CD14-positive monocyte (primary cell): ENCODE data around the gene CAMK1G. TPM values are rescaled to one million over a fixed set of nuclear protein-coding genes. Genes with fewer than 3 reads are reported as not detected.

ENCODE experiments used
- DNase-seq, 3 donors: peaks; one replicate each; pipeline ENCODE4 v3.0.0-alpha.2; 2011 to 2022
- H2AFZ ChIP-seq: 2 replicates; pipeline ENCODE4 v1.6.0; 2012; ENCODE audit warnings: mild to moderate bottlenecking, low read depth, low read length, inconsistent platforms; ENCODE audit not compliant: insufficient read depth, poor library complexity, severe bottlenecking
- H3K27ac ChIP-seq, 2 donors: 1 replicate in 1 of 2; 2 replicates in 1 of 2; pipeline ENCODE4 v1.5.1; 2012 to 2013; ENCODE audit warnings: low read length in 2 of 2, control low read depth in 1 of 2, inconsistent platforms in 1 of 2, low read depth in 1 of 2, mild to moderate bottlenecking in 1 of 2
- H3K27me3 ChIP-seq, 2 donors: one replicate each; pipeline versions ENCODE4 v1.6.0 to v1.6.1; 2011 to 2013; ENCODE audit warnings: low read length in 2 of 2; ENCODE audit not compliant: control insufficient read depth in 2 of 2, insufficient read depth in 2 of 2
- H3K36me3 ChIP-seq, 2 donors: replicated peaks in 1 of 2; 1 replicate in 1 of 2; 2 replicates in 1 of 2; pipeline versions ENCODE4 v1.5.1 to v1.6.1; 2012 to 2013; ENCODE audit warnings: low read length in 2 of 2, control low read depth in 1 of 2, inconsistent platforms in 1 of 2, mild to moderate bottlenecking in 1 of 2; ENCODE audit not compliant: insufficient read depth in 2 of 2, control insufficient read depth in 1 of 2
- H3K4me1 ChIP-seq, 2 donors: 1 replicate in 1 of 2; 2 replicates in 1 of 2; pipeline versions ENCODE4 v1.5.1 to v1.6.1; 2012 to 2013; ENCODE audit warnings: low read length in 2 of 2, control low read depth in 1 of 2, inconsistent platforms in 1 of 2, mild to moderate bottlenecking in 1 of 2, moderate library complexity in 1 of 2; ENCODE audit not compliant: insufficient read depth in 2 of 2, control insufficient read depth in 1 of 2
- H3K4me2 ChIP-seq: replicated peaks from 2 replicates; pipeline ENCODE3; 2012; ENCODE audit warnings: low read length, moderate library complexity, mild to moderate bottlenecking; ENCODE audit not compliant: poor library complexity, severe bottlenecking; ENCODE audit errors: extremely low read depth
- H3K4me3 ChIP-seq, 3 experiments: fragments of 200-600 bp in 1 of 3; sonication (generic) in 1 of 3; replicated peaks in 1 of 3; 1 replicate in 2 of 3; 2 replicates in 1 of 3; pipeline ENCODE4 v1.5.1; 2011 to 2013; ENCODE audit warnings: low read length in 3 of 3, mild to moderate bottlenecking in 3 of 3, control low read depth in 2 of 3, low read depth in 2 of 3, inconsistent platforms in 1 of 3, moderate library complexity in 1 of 3
- H3K79me2 ChIP-seq: 2 replicates; pipeline ENCODE4 v1.6.0; 2012; ENCODE audit warnings: mild to moderate bottlenecking, control low read depth, inconsistent platforms, low read length, moderate library complexity; ENCODE audit not compliant: insufficient read depth
- H3K9ac ChIP-seq: 2 replicates; pipeline ENCODE4 v1.6.0; 2017; ENCODE audit warnings: low read length, mild to moderate bottlenecking; ENCODE audit not compliant: insufficient read depth, poor library complexity, severe bottlenecking
- H3K9me3 ChIP-seq, 2 donors: replicated peaks in 1 of 2; 1 replicate in 1 of 2; 2 replicates in 1 of 2; pipeline versions ENCODE4 v1.5.1 to v1.6.1; 2012 to 2013; ENCODE audit warnings: low read length in 2 of 2, control low read depth in 1 of 2; ENCODE audit not compliant: control insufficient read depth in 1 of 2, insufficient read depth in 1 of 2
- H4K20me1 ChIP-seq: 2 replicates; pipeline ENCODE4 v1.6.0; 2012; ENCODE audit warnings: mild to moderate bottlenecking, low read length, control low read depth, moderate library complexity; ENCODE audit not compliant: insufficient read depth
- H3K27ac Mint-ChIP-seq, 7 donors: one replicate each; pipeline ENCODE4 v1.8.0; 2020; ENCODE audit warnings: mild to moderate bottlenecking in 7 of 7, mixed read lengths in 7 of 7, moderate library complexity in 6 of 7, inconsistent platforms in 2 of 7
- H3K27me3 Mint-ChIP-seq, 3 donors: one replicate each; pipeline ENCODE4 v1.8.0; 2021 to 2022; ENCODE audit warnings: low read depth in 3 of 3, mild to moderate bottlenecking in 3 of 3, mixed read lengths in 3 of 3, moderate library complexity in 3 of 3, inconsistent platforms in 1 of 3
- H3K36me3 Mint-ChIP-seq, 2 donors: one replicate each; pipeline ENCODE4 v1.8.0; 2020; ENCODE audit warnings: mixed read lengths in 2 of 2, inconsistent platforms in 1 of 2, mild to moderate bottlenecking in 1 of 2
- H3K4me1 Mint-ChIP-seq: one replicate; pipeline ENCODE4 v1.8.0; 2020; ENCODE audit warnings: mild to moderate bottlenecking, mixed read lengths
- H3K4me3 Mint-ChIP-seq, 2 donors: one replicate each; pipeline ENCODE4 v1.8.0; 2020; ENCODE audit warnings: mild to moderate bottlenecking in 2 of 2, mixed read lengths in 2 of 2, moderate library complexity in 1 of 2
- H3K9me3 Mint-ChIP-seq, 7 donors: one replicate each; pipeline ENCODE4 v1.8.0; 2020 to 2022; ENCODE audit warnings: mixed read lengths in 7 of 7, mild to moderate bottlenecking in 6 of 7, moderate library complexity in 6 of 7, inconsistent platforms in 2 of 7
- CTCF ChIP-seq: fragments of 200-600 bp; IDR thresholded peaks from one replicate; pipeline ENCODE4 v1.8.0; 2022; ENCODE audit warnings: antibody characterized with exemption, mild to moderate bottlenecking
- WGBS: methylation state at CpG from one replicate; pipeline ENCODE4 v1.1.5; 2013; ENCODE audit warnings: missing lambda C conversion rate; ENCODE audit not compliant: insufficient coverage; 5-methylcytosine and 5-hydroxymethylcytosine counted together
- intact Hi-C, 2 donors: fragments of 100-400 bp; cut with micrococcal nuclease; formaldehyde crosslinking; loops; one replicate each; pipeline versions ENCODE4 v1.15.0 to v1.15.1; 2023
- polyA plus RNA-seq, 3 donors: library from polyadenylated mRNA; depleted of rRNA in 1 of 3; unstranded in 2 of 3; stranded (reverse) in 1 of 3; fragments of 300-500 nt in 2 of 3; fragments of >200 nt in 1 of 3; fragmentation: Illumina TruSeq in 2 of 3; gene quantifications; 1 replicate in 2 of 3; 2 replicates in 1 of 3; pipeline ENCODE4 v1.2.3, GENCODE V29; 2012 to 2021

Gene CAMK1G
- polyA plus RNA-seq, 3 donors = not detected

- intact Hi-C loops = no loop called here
- no peak overlapping the region for H3K4me3 Mint-ChIP-seq
- no peaks in the 10 kb centered on the region for H3K79me2 ChIP-seq
- H3K4me2 ChIP-seq = no peak overlapping the region
- no peaks in the 10 kb centered on the region for H3K4me1 Mint-ChIP-seq
- no peak overlapping the region for H2AFZ ChIP-seq
- H4K20me1 ChIP-seq = no peaks in the 10 kb centered on the region
- 67% methylated on average over 1 of the region's 3 CpGs for WGBS
- H3K27ac Mint-ChIP-seq = no peak overlapping the region
- peaks cover 0 to 6% (median 5%) of the 10 kb centered on the region in 3 donors for H3K27me3 Mint-ChIP-seq
- no peaks in the 10 kb centered on the region for H3K36me3 Mint-ChIP-seq
- H3K27me3 ChIP-seq = no peaks in the 10 kb centered on the region
- H3K4me3 ChIP-seq = no peak overlapping the region
- no peak overlapping the region for H3K9ac ChIP-seq
- H3K27ac ChIP-seq = no peak overlapping the region
- DNase-seq = no peak
- TF ChIP-seq CTCF = no peak
- no peaks in the 10 kb centered on the region for H3K36me3 ChIP-seq
- no peaks in the 10 kb centered on the region for H3K9me3 Mint-ChIP-seq
- no peaks in the 10 kb centered on the region for H3K9me3 ChIP-seq
- no peaks in the 10 kb centered on the region for H3K4me1 ChIP-seq
These were observed 23.0 kb upstream of the CAMK1G start for GRCh38 chr1:209560529-209560928.

GRCh38 chr1:209560952-209561351, 22.6 kb upstream of the CAMK1G start:
- no peak overlapping the region for H3K4me3 Mint-ChIP-seq
- H3K4me2 ChIP-seq = no peak overlapping the region
- H3K4me1 Mint-ChIP-seq = no peaks in the 10 kb centered on the region
- DNase-seq = no peak
- H3K4me3 ChIP-seq = no peak overlapping the region
- no peaks in the 10 kb centered on the region for H3K36me3 ChIP-seq
- H3K9me3 Mint-ChIP-seq = no peaks in the 10 kb centered on the region
- 100% methylated on average over 6 of the region's 10 CpGs for WGBS
- H3K27ac ChIP-seq = no peak overlapping the region
- no peak overlapping the region for H3K9ac ChIP-seq
- intact Hi-C loops = no loop called here
- no peaks in the 10 kb centered on the region for H3K9me3 ChIP-seq
- no peaks in the 10 kb centered on the region for H3K79me2 ChIP-seq
- no peak overlapping the region for H3K27ac Mint-ChIP-seq
- no peaks in the 10 kb centered on the region for H4K20me1 ChIP-seq
- H3K4me1 ChIP-seq = no peaks in the 10 kb centered on the region
- H3K27me3 Mint-ChIP-seq = peaks cover 0 to 8% (median 6%) of the 10 kb centered on the region in 3 donors
- no peak for TF ChIP-seq CTCF
- no peaks in the 10 kb centered on the region for H3K27me3 ChIP-seq
- no peak overlapping the region for H2AFZ ChIP-seq
- H3K36me3 Mint-ChIP-seq = no peaks in the 10 kb centered on the region
